ENCODE measurements around the gene GARNL3. TPM values are rescaled to one million over a fixed set of nuclear protein-coding genes. Genes with fewer than 3 reads are reported as not detected.

Gene GARNL3
- total RNA-seq, 1 experiment from 2014 or later: 5.3 TPM

- in situ Hi-C loops (cut with HindIII; ENCODE audit: low pct_unique_long_range_greater_than_20kb, low sequenced_read_pairs): no loop called here
- DNase-seq (ENCODE audit: low read depth, low spot score): no peak
Observed at GRCh38 chr9:127358023-127358535, 93.5 kb downstream of the GARNL3 start.

- in situ Hi-C loops (cut with HindIII; ENCODE audit: low pct_unique_long_range_greater_than_20kb, low sequenced_read_pairs): no loop called here
Observed at GRCh38 chr9:127358770-127359169, 94.2 kb downstream of the GARNL3 start.

GRCh38 chr9:127360250-127360649 is 95.7 kb downstream of the GARNL3 start:
- in situ Hi-C loops (cut with HindIII; ENCODE audit: low pct_unique_long_range_greater_than_20kb, low sequenced_read_pairs): no loop called here
- no peak for DNase-seq (ENCODE audit: low read depth, low spot score)

More at GRCh38 chr9:127358770-127359169, 94.2 kb downstream of the GARNL3 start:
- no peak for DNase-seq (ENCODE audit: low read depth, low spot score)

GRCh38 chr9:127360829-127361228 is 96.3 kb downstream of the GARNL3 start:
- in situ Hi-C loops (cut with HindIII; ENCODE audit: low pct_unique_long_range_greater_than_20kb, low sequenced_read_pairs): no loop called here
- DNase-seq (ENCODE audit: low read depth, low spot score): peak; percentile 79

- DNase-seq (ENCODE audit: low read depth, low spot score): no peak
- in situ Hi-C loops (cut with HindIII; ENCODE audit: low pct_unique_long_range_greater_than_20kb, low sequenced_read_pairs): no loop called here
Observed at GRCh38 chr9:127361561-127361960, 97.0 kb downstream of the GARNL3 start.

GRCh38 chr9:127362829-127363228 is 98.3 kb downstream of the GARNL3 start:
- DNase-seq (ENCODE audit: low read depth, low spot score): no peak
- in situ Hi-C loops (cut with HindIII; ENCODE audit: low pct_unique_long_range_greater_than_20kb, low sequenced_read_pairs): no loop called here

GRCh38 chr9:127365461-127365860 is 100.9 kb downstream of the GARNL3 start:
- DNase-seq (ENCODE audit: low read depth, low spot score): no peak
- in situ Hi-C loops (cut with HindIII; ENCODE audit: low pct_unique_long_range_greater_than_20kb, low sequenced_read_pairs): no loop called here

- in situ Hi-C loops (cut with HindIII; ENCODE audit: low pct_unique_long_range_greater_than_20kb, low sequenced_read_pairs): no loop called here
- no peak for DNase-seq (ENCODE audit: low read depth, low spot score)
Observed at GRCh38 chr9:127366594-127366993, 102.0 kb downstream of the GARNL3 start.

GRCh38 chr9:127368852-127369402 is 104.4 kb downstream of the GARNL3 start:
- in situ Hi-C loops (cut with HindIII; ENCODE audit: low pct_unique_long_range_greater_than_20kb, low sequenced_read_pairs): no loop called here

GRCh38 chr9:127369428-127369827 is 104.9 kb downstream of the GARNL3 start:
- in situ Hi-C loops (cut with HindIII; ENCODE audit: low pct_unique_long_range_greater_than_20kb, low sequenced_read_pairs): no loop called here
- no peak for DNase-seq (ENCODE audit: low read depth, low spot score)

More at GRCh38 chr9:127368852-127369402, 104.4 kb downstream of the GARNL3 start:
- no peak for DNase-seq (ENCODE audit: low read depth, low spot score)

- in situ Hi-C loops (cut with HindIII; ENCODE audit: low pct_unique_long_range_greater_than_20kb, low sequenced_read_pairs): no loop called here
- no peak for DNase-seq (ENCODE audit: low read depth, low spot score)
Observed at GRCh38 chr9:127370147-127370579, 105.6 kb downstream of the GARNL3 start.

- DNase-seq (ENCODE audit: low read depth, low spot score): no peak
- in situ Hi-C loops (cut with HindIII; ENCODE audit: low pct_unique_long_range_greater_than_20kb, low sequenced_read_pairs): no loop called here
Observed at GRCh38 chr9:127370672-127371648, 106.4 kb downstream of the GARNL3 start.

- in situ Hi-C loops (cut with HindIII; ENCODE audit: low pct_unique_long_range_greater_than_20kb, low sequenced_read_pairs): no loop called here
- DNase-seq (ENCODE audit: low read depth, low spot score): no peak
Observed at GRCh38 chr9:127380479-127380878, 115.9 kb downstream of the GARNL3 start.

GRCh38 chr9:127382541-127382940 is 118.0 kb downstream of the GARNL3 start:
- in situ Hi-C loops (cut with HindIII; ENCODE audit: low pct_unique_long_range_greater_than_20kb, low sequenced_read_pairs): no loop called here
- DNase-seq (ENCODE audit: low read depth, low spot score): no peak

GRCh38 chr9:127384016-127384730 is 119.6 kb downstream of the GARNL3 start:
- DNase-seq (ENCODE audit: low read depth, low spot score): no peak
- in situ Hi-C loops (cut with HindIII; ENCODE audit: low pct_unique_long_range_greater_than_20kb, low sequenced_read_pairs): no loop called here

GRCh38 chr9:127384901-127385300 is 120.3 kb downstream of the GARNL3 start:
- in situ Hi-C loops (cut with HindIII; ENCODE audit: low pct_unique_long_range_greater_than_20kb, low sequenced_read_pairs): no loop called here
- DNase-seq (ENCODE audit: low read depth, low spot score): no peak

- in situ Hi-C loops (cut with HindIII; ENCODE audit: low pct_unique_long_range_greater_than_20kb, low sequenced_read_pairs): no loop called here
- no peak for DNase-seq (ENCODE audit: low read depth, low spot score)
Observed at GRCh38 chr9:127386249-127386648, 121.7 kb downstream of the GARNL3 start.

GRCh38 chr9:127386981-127387380 is 122.4 kb downstream of the GARNL3 start:
- in situ Hi-C loops (cut with HindIII; ENCODE audit: low pct_unique_long_range_greater_than_20kb, low sequenced_read_pairs): no loop called here

More at GRCh38 chr9:127386981-127387380, 122.4 kb downstream of the GARNL3 start:
- no peak for DNase-seq (ENCODE audit: low read depth, low spot score)

Measured in SK-MEL-5 (cell line).